ENCODE data around the gene FOLH1.
"Not testable (repeated sequence)": the region's sequence is repeated elsewhere in the genome, so short reads cannot be mapped to it uniquely, and the experiment has no call there.

DNA sequence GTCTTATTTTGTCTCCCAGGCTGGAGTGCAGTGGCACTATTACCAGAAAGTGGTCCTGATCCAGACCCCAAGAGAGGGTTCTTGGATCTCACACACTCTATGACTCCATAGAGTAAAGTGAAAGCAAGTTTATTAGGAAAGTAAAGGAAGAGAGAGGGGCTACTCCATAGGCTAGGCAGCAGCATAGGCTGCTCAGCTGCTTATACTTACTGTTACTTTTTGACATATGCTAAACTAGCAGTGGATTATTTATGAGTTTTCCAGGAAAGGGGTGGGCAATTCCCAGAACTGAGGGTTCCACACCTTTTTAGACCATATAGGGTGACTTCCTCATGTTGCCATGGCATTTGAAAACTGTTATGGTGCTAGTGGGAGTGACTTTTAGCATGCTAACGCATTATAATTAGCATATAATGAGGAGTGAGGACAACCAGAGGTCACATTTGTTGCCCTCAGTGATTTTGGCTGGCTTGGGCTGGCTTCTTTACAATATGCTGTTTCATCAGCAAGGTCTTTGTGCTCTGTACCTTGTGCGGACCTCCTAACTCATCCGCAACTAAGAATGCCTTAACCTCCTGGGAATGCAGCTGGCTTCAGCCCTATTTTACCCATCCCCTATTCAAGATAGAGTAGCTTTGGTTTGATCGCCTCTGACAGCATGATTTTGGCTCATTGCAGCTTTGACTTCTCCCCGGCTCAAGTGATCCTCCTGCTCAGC is 42.2 kb upstream of the FOLH1 start:
- TF ChIP-seq, protein P1, sequence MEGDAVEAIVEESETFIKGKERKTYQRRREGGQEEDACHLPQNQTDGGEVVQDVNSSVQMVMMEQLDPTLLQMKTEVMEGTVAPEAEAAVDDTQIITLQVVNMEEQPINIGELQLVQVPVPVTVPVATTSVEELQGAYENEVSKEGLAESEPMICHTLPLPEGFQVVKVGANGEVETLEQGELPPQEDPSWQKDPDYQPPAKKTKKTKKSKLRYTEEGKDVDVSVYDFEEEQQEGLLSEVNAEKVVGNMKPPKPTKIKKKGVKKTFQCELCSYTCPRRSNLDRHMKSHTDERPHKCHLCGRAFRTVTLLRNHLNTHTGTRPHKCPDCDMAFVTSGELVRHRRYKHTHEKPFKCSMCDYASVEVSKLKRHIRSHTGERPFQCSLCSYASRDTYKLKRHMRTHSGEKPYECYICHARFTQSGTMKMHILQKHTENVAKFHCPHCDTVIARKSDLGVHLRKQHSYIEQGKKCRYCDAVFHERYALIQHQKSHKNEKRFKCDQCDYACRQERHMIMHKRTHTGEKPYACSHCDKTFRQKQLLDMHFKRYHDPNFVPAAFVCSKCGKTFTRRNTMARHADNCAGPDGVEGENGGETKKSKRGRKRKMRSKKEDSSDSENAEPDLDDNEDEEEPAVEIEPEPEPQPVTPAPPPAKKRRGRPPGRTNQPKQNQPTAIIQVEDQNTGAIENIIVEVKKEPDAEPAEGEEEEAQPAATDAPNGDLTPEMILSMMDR (IDR thresholded peaks at IDR 0.05), result not testable (repeated sequence)
- not testable (repeated sequence) for TF ChIP-seq EP300, POLR2AphosphoS5, POLR2A (IDR thresholded peaks at IDR 0.05)
